Gastroesophageal sphincter (tissue), 4 donors: ENCODE data around the gene RASSF7. TPM values are rescaled to one million over a fixed set of nuclear protein-coding genes. Genes with fewer than 3 reads are reported as not detected.

ENCODE experiments used
- ATAC-seq: fragments of 150-250 bp; one replicate; pipeline ENCODE4 v1.9.1; 2016; ENCODE audit warnings: mild to moderate bottlenecking, moderate library complexity
- H3K27ac ChIP-seq, 4 donors: fragments of 200-600 bp; sonication (generic) in 3 of 4; 1 replicate in 3 of 4; 2 replicates in 1 of 4; pipeline ENCODE4 v1.5.1; 2016 to 2019
- H3K27me3 ChIP-seq: fragments of 200-600 bp; sonication (generic); one replicate; pipeline ENCODE4 v1.5.1; 2019
- H3K36me3 ChIP-seq, 2 donors: fragments of 200-600 bp; sonication (generic); one replicate each; pipeline ENCODE4 v1.5.1; 2019; ENCODE audit warnings: control low read depth in 1 of 2
- H3K4me1 ChIP-seq, 3 donors: fragments of 200-600 bp; sonication (generic); 1 replicate in 2 of 3; 2 replicates in 1 of 3; pipeline ENCODE4 v1.5.1; 2016 to 2019; ENCODE audit warnings: control low read depth in 2 of 3
- H3K4me3 ChIP-seq, 2 donors: fragments of 200-600 bp; sonication (generic); one replicate each; pipeline ENCODE4 v1.5.1; 2019; ENCODE audit warnings: mild to moderate bottlenecking in 1 of 2, moderate library complexity in 1 of 2
- H3K9me3 ChIP-seq, 3 donors: fragments of 200-600 bp; sonication (generic); one replicate each; pipeline ENCODE4 v1.5.1; 2017 to 2019; ENCODE audit warnings: control low read depth in 2 of 3
- CTCF ChIP-seq, 4 experiments: fragments of 200-600 bp in 2 of 4; fragments of 450-650 bp in 2 of 4; sonication (generic) in 1 of 4; IDR thresholded peaks; one replicate each; pipeline ENCODE4 v1.5.1; 2017 to 2019; ENCODE audit warnings: antibody characterized with exemption in 4 of 4, mild to moderate bottlenecking in 2 of 4, moderate library complexity in 2 of 4
- EP300 ChIP-seq: sonication (generic); formaldehyde crosslinking; IDR thresholded peaks from one replicate; pipeline ENCODE4 v1.6.1; 2017; ENCODE audit warnings: antibody characterized with exemption, mild to moderate bottlenecking
- POLR2A ChIP-seq, 2 donors: fragments of 450-650 bp; IDR thresholded peaks; one replicate each; pipeline ENCODE4 v1.6.1; 2017; ENCODE audit warnings: antibody characterized with exemption in 2 of 2, mild to moderate bottlenecking in 2 of 2, moderate library complexity in 1 of 2
- POLR2AphosphoS5 ChIP-seq: sonication (generic); formaldehyde crosslinking; IDR thresholded peaks from one replicate; pipeline ENCODE4 v1.6.1; 2017; ENCODE audit warnings: antibody characterized with exemption
- WGBS, 2 donors: methylation state at CpG; one replicate each; pipeline ENCODE4 v1.1.5; 2018; ENCODE audit warnings: low coverage in 1 of 2; 5-methylcytosine and 5-hydroxymethylcytosine counted together
- total RNA-seq, 4 donors: library from RNA; depleted of rRNA; stranded (reverse); fragments of >200 nt; gene quantifications; one replicate each; pipeline ENCODE4 v1.1.0, GENCODE V29; 2016

RASSF7 gene
- total RNA-seq, 4 donors from 2014 or later = 3.4 to 12.5 (median 8.6) TPM

GRCh38 chr11:584287-584686 is 23.5 kb downstream of the RASSF7 start:
- Histone ChIP-seq H3K36me3 (peaks cover 0 to 76% of the 10 kb centered on the region in 2 donors), H3K4me3 (no peak overlapping the region), H3K27ac (no peak overlapping the region), H3K4me1 (peaks cover 0 to 21% (median 12%) of the 10 kb centered on the region in 3 donors), H3K27me3 (no peaks in the 10 kb centered on the region), H3K9me3 (no peaks in the 10 kb centered on the region)
- no peak for ATAC-seq
- WGBS, 2 donors = 96 to 100% methylated on average over 1 to 4 of the region's 10 CpGs
- TF ChIP-seq POLR2AphosphoS5 (no peak), POLR2A (IDR thresholded peaks at IDR 0.05) (no peak), EP300 (no peak), CTCF (IDR thresholded peaks at IDR 0.05) (no peak)

DNA sequence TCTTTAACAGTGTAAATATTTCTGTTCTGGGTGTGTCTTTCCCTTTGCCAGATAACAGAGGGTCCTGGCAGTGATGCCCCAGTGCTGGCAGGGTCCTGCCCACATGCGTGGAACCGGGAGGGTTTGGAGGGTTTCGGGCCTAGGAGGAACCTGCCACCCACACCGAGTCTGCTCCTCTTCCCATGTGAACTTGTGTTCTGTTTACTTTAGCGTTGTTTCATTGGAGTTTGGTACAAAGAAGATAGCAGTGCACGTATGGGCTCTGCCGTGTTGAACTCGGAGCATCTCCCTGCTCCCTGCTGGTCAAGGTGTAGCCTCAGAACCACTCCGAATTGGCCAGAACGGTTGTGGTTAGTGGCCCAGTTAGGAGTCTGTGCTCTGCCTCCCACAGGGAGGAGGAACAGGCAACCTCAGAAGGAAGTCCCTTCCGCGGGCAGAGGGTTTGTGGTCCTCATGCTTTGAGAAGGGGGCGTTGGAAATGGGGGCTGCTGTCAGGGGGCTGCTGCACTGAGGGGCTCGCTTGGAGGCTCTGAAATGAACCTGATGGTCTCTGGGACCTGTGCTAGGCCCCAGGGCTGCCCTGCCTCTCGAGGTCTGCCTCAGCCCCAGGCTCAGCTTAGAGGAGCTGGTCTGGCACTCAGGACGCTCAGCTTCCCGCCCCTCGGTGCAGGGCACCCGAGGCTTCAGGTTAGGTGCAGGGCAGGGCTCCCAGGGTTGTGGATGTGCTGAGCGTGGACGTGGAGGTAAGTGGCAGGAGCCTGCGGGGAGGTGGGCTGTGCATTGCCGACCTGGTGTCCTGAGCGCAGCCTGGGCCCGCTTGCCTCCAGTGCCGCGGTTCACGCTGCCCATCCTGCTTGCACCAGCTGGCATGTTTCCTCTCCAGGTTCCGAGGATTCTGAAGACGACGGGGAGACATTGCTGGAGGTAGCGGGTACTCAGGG is 25.9 kb downstream of the RASSF7 start:
- Histone ChIP-seq H3K4me3 (no peak overlapping the region), H3K27me3 (no peaks in the 10 kb centered on the region), H3K4me1 (no peaks in the 10 kb centered on the region), H3K36me3 (peaks cover 0 to 95% of the 10 kb centered on the region in 2 donors), H3K9me3 (no peaks in the 10 kb centered on the region), H3K27ac (no peak overlapping the region)
- no peak for TF ChIP-seq POLR2A (IDR thresholded peaks at IDR 0.05)
- no peak for TF ChIP-seq CTCF (IDR thresholded peaks at IDR 0.05)
- TF ChIP-seq EP300 = no peak
- TF ChIP-seq POLR2AphosphoS5 = no peak
- ATAC-seq = no peak
- WGBS, 2 donors = 68 to 100% methylated on average over 1 to 4 of the region's 32 CpGs

DNA sequence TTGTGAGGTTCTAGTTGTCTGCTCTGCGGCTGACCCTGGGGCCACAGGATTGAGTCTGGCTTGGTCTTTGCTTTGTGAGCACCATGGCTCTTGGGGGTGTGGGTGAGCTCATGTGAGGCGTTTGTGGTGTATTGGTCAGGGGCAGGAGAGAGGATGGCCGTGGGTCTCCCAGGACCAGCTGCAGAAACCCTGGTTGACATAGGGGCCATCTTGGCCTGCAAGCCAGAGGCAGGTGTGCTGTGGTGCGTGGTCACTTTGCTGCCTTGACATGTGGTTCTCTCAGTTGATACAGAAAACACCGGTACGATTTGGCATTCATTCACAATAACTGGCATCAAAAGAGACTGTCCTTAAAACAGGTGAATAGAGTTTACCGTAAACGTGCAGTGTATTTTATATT is 26.8 kb downstream of the RASSF7 start:
- TF ChIP-seq POLR2AphosphoS5 (no peak), CTCF (IDR thresholded peaks at IDR 0.05) (no peak), POLR2A (IDR thresholded peaks at IDR 0.05) (no peak), EP300 (no peak)
- Histone ChIP-seq H3K36me3 (peaks cover 0 to 95% of the 10 kb centered on the region in 2 donors), H3K27me3 (no peaks in the 10 kb centered on the region), H3K4me3 (no peak overlapping the region), H3K4me1 (no peaks in the 10 kb centered on the region), H3K9me3 (no peaks in the 10 kb centered on the region), H3K27ac (no peak overlapping the region)
- 68 to 77% methylated on average over 4 to 7 of the region's 8 CpGs for WGBS, 2 donors
- ATAC-seq = no peak

- H3K36me3 ChIP-seq = peaks cover 0 to 95% of the 10 kb centered on the region in 2 donors
- peak; percentile 58 for ATAC-seq
- H3K4me1 ChIP-seq = no peaks in the 10 kb centered on the region
- no peaks in the 10 kb centered on the region for H3K9me3 ChIP-seq
- H3K4me3 ChIP-seq = no peak overlapping the region
- 69 to 86% methylated on average over 2 to 5 of the region's 6 CpGs for WGBS, 2 donors
- TF ChIP-seq CTCF (IDR thresholded peaks at IDR 0.05) = no peak
- no peak for TF ChIP-seq EP300
- TF ChIP-seq POLR2AphosphoS5 = no peak
- TF ChIP-seq POLR2A (IDR thresholded peaks at IDR 0.05) = no peak
- H3K27ac ChIP-seq = no peak overlapping the region
- H3K27me3 ChIP-seq = no peaks in the 10 kb centered on the region
Observed at GRCh38 chr11:587978-588380, 27.2 kb downstream of the RASSF7 start.

- TF ChIP-seq POLR2AphosphoS5 (no peak), EP300 (no peak), POLR2A (IDR thresholded peaks at IDR 0.05) (no peak), CTCF (IDR thresholded peaks at IDR 0.05) (no peak)
- 84 to 85% methylated on average over 12 to 22 of the region's 26 CpGs for WGBS, 2 donors
- Histone ChIP-seq H3K4me3 (no peak overlapping the region), H3K27ac (no peak overlapping the region), H3K9me3 (no peaks in the 10 kb centered on the region), H3K4me1 (no peaks in the 10 kb centered on the region), H3K36me3 (peaks cover 0 to 95% of the 10 kb centered on the region in 2 donors), H3K27me3 (no peaks in the 10 kb centered on the region)
- ATAC-seq = no peak
Observed at GRCh38 chr11:589798-590197, 29.0 kb downstream of the RASSF7 start.
